Activated T-helper 1 cell treated with anti-CD3 and anti-CD28 coated beads, Interleukin-2, amount 50 U/mL, for 16 hours (primary cell): ENCODE data around the gene CHRNB1.

Experiments used
- DNase-seq, 2 donors: peaks; one replicate each; pipeline ENCODE4 v3.0.0-alpha.2; 2020; ENCODE audit warnings: low read depth in 1 of 2, low spot score in 1 of 2

Gene CHRNB1

GRCh38 chr17:7437950-7438614 is 6.8 kb upstream of the CHRNB1 start:
- no peak for DNase-seq

- no peak for DNase-seq
Observed at GRCh38 chr17:7438656-7439460, 6.0 kb upstream of the CHRNB1 start.

- no peak for DNase-seq
Observed at GRCh38 chr17:7439462-7440112, 5.3 kb upstream of the CHRNB1 start, which contains the start of gene FGF11. Gene FGF11 (plus strand): TSS chr17:7439512. CDS start chr17:7439621, 109 bp downstream.

DNA sequence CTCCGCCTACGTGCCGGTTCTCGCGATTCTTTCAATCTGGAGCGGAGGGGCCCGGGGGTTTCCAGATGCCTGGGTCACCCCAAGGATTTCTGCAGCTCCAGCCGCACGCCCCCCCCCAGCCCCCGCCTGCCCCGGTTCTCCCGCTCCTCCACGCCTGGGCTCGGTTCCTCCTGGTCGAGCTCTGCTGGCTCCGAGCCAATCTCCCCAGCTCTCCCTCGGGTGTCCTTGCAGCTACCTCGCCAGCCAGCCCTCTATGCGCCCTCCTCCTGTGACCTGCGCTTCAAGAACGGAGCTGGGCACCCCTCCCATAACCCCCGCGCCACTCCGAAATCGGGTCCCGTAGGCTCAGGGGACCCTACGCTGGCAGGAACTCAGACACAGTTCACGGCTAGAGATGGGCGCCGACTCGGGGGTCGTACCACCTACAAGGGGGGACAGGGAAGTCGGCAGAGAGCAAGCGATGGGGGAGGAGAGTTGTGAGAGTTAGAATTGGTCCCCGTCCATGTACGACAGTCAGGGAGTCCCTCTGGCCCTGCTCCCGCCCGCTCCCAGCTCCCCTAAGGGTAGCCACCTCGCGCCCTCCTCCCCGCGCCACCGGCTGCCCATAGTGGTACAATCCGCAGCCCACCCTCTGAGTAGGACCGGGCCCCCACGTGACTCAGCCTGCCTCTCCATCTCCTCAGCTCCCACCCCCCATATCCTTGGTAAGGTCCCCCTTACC is 4.6 kb upstream of the CHRNB1 start:
- no peak for DNase-seq

GRCh38 chr17:7440834-7441195 is 4.0 kb upstream of the CHRNB1 start:
- DNase-seq = no peak

DNA sequence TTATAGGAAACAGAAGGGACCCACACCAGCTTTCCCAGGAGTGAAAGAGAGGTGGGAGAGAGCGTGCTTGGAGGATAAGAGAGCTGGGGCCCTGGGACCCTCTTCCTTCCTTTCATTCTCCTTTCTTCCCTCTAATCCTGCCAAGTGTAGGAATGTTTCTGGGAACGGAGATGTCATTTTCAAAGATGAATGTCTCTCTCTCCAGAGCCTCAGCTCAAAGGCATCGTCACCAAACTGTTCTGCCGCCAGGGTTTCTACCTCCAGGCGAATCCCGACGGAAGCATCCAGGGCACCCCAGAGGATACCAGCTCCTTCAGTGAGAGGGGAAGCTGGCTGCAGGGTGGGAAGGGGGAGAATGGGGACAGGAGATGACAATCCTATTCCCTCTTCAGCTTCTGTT is 3.6 kb upstream of the CHRNB1 start:
- DNase-seq = no peak

GRCh38 chr17:7442142-7442541 is 2.7 kb upstream of the CHRNB1 start:
- no peak for DNase-seq

DNA sequence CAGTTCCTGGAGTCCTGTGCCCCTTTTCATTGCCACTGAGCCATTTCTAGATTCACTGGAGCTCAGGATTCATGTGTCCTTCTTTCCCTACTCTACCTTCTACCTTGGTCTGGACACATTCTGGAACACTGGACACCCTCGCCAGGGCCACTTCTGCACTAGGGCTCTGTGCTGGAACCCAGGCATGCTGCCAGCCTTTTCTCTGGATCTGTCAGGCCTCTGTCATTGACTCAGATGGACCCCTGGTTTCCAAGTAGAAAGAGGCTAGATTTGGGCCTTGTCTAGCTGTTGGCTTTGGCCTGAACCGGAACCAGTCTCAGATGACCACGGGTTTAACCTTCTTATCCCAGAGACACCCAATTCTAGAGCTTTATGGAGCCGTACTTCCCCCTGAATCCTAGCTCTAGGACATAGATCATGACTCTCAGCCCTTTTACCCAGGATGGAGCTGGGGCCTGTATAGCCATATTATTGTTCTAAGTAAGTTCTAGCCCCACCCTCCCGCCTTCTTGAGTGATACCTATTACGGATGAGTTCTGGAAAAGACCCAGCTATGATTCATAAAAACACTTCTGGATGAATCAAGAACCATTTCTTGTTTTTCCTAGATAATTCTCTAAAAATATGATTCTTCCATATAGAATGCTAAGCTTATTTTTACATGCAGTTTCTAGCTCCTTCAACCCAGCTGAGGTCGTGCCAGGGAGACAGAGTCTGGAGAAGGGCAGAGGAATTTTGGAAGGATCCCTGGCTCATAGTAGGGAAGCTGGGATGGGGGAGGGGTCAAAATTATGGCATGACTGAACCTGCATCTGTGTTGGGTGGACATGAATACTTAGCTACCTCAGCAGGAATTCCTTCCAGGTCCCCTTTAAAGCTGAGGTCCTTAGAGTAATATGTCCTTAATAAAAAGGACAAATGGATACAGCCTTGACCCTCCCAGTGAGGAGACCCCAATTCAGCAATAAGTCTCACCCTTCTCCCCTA is 1.1 kb upstream of the CHRNB1 start:
- no peak for DNase-seq

DNA sequence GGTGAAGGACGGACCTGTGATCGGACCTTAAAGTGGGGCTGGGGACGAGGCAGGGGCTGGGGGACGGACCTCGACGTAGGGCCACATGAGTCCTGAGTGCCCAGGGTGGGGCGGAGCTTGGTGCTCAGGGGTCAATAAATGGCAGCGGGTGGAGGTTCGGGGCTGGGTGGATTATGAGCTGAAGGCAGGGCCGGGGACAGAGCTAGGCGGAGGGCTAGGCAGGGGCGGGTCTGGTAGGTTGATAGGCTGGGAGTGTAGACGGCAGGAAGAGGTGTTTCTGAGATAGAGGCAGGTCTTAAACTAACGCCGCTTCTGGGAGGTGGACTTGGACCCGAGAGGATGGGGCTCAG is 733 bp downstream of the CHRNB1 start:
- DNase-seq = no peak

DNA sequence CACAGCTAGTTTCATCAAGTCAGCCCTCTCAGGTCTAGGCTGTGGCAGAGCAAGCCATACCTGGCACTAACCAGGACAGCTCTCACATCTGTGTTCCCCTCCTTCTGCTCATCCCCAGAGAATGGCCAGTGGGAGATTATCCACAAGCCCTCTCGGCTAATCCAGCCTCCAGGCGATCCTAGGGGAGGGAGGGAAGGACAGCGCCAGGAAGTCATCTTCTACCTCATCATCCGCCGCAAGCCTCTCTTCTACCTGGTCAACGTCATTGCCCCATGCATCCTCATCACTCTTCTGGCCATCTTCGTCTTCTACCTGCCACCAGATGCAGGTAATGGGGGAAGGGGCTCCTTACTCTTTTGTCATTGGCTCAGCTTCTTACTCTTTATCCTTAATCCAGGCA is 3.6 kb downstream of the CHRNB1 start:
- no peak for DNase-seq

DNA sequence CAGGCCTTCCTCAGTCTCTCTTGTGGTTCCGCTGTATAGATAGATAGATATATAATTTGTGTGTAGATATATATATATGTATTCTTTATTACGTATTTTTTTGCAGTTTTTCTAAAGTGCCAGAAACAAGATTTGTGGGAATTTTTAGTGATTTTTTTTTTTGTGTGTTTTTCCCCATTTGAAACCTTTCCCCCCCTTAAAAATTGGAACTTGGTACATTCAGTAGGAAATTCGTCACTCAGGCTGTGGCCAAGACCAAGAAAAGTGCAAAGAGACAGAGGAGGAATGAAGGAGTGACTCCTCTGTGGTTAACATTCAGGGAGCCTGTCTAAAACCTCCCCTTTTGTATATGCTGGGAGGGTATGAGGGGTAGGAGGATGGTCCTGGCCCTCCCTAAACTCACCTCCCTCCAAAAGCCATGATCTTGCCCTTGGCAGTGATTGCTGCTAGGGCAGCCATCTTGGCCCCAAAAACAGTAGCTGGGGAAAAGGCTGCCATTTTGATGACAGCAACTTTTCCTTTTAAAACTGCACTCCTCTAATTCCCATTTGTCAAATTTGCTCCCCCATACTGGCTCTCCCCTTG is 15.2 kb downstream of the CHRNB1 start:
- DNase-seq = no peak

- DNase-seq = no peak
Observed at GRCh38 chr17:7460850-7461660, 16.2 kb downstream of the CHRNB1 start.

- no peak for DNase-seq
Observed at GRCh38 chr17:7462474-7463371, 17.9 kb downstream of the CHRNB1 start.

- DNase-seq = no peak
Observed at GRCh38 chr17:7463372-7463846, 18.5 kb downstream of the CHRNB1 start.

DNA sequence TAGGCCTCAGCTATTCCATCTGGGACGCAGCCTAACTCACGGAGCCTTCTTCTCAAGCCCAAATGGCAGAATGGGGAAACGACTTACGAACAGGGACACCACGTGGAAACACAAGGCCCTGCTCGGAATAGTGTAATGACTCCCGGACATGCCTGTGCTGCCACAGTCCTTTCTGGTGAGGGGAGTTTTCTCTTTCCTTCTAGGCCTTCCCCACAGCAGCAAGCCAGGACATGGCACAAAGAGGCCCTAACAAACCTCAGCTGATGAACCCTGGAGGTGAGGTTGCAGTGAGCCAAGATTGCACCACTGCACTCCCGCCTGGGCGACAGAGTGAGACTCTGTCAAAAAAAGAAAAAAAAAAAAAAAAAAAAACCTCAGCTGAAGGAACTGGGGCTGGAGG is 19.2 kb downstream of the CHRNB1 start:
- DNase-seq = no peak

- DNase-seq = no peak
Observed at GRCh38 chr17:7465597-7466275, 20.9 kb downstream of the CHRNB1 start.

GRCh38 chr17:7466318-7466638 is 21.4 kb downstream of the CHRNB1 start:
- DNase-seq = no peak
